Inflammatory macrophage treated with lipopolysaccharide for 1 hour (primary cell): ENCODE measurements around the gene SLC5A2.
"Not testable (repeated sequence)": the region's sequence is repeated elsewhere in the genome, so short reads cannot be mapped to it uniquely, and the experiment has no call there.

Experiments
- DNase-seq, 2 donors: peaks; one replicate each; pipeline ENCODE4 v3.0.0-alpha.2; 2020 to 2022

SLC5A2 gene

GRCh38 chr16:31531096-31531495 lies 48.2 kb downstream of the SLC5A2 start:
- no peak for DNase-seq

GRCh38 chr16:31532120-31532519 lies 49.2 kb downstream of the SLC5A2 start:
- DNase-seq, result no peak

- DNase-seq, result peak; percentile 7 to 11
Measured at GRCh38 chr16:31532896-31533295, 50.0 kb downstream of the SLC5A2 start.

- DNase-seq, result no peak
Measured at GRCh38 chr16:31535737-31536136, 52.8 kb downstream of the SLC5A2 start.

GRCh38 chr16:31536804-31537361 lies 54.0 kb downstream of the SLC5A2 start:
- DNase-seq, result no peak

GRCh38 chr16:31537362-31538242 lies 54.7 kb downstream of the SLC5A2 start:
- peak in 1 of 2 donors; percentile 1 for DNase-seq

GRCh38 chr16:31538243-31538598 lies 55.3 kb downstream of the SLC5A2 start:
- not testable (repeated sequence) for DNase-seq

- not testable (repeated sequence) for DNase-seq
Measured at GRCh38 chr16:31539762-31540161, 56.8 kb downstream of the SLC5A2 start.
